Panc1 (cell line): Measurements from ENCODE around the gene LIMCH1.

Experiments used
- POLR2AphosphoS5 ChIP-seq: IDR thresholded peaks from 2 replicates; pipeline ENCODE4 v1.6.1; 2012; ENCODE audit warnings: mild to moderate bottlenecking, low read depth, low read length, moderate library complexity
- SIN3A ChIP-seq: IDR thresholded peaks from 2 replicates; pipeline ENCODE4 v1.6.1; 2012; ENCODE audit warnings: low read depth, mild to moderate bottlenecking, low read length, moderate library complexity, borderline replicate concordance; ENCODE audit not compliant: insufficient read depth
- TF ChIP-seq, protein P1 (sequence below): fragments of 450-650 bp; IDR thresholded peaks from 2 replicates; pipeline ENCODE4 v1.5.1; 2017; ENCODE audit warnings: mild to moderate bottlenecking

DNA sequence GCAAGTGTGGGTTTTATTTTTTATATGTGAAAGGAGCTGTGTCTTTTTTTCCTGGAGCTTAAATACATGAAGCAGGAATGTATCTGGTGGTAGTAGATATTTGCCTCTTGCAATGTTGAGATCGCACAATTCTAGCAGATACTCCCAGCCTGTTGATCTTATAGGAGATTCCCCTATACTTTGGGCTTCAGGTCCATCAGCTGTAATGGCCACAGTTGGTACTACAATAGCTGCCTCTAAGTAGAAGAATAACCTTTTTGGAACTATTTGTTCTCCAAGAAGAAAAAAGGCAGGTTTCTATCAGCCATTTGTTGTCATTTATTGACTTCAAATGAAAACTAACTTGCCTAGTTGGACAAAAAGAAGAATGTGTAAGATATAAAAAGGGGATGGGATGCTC, 37.7 kb downstream of the LIMCH1 start:
- no peak for TF ChIP-seq POLR2AphosphoS5
- TF ChIP-seq SIN3A = no peak
- TF ChIP-seq, protein P1, sequence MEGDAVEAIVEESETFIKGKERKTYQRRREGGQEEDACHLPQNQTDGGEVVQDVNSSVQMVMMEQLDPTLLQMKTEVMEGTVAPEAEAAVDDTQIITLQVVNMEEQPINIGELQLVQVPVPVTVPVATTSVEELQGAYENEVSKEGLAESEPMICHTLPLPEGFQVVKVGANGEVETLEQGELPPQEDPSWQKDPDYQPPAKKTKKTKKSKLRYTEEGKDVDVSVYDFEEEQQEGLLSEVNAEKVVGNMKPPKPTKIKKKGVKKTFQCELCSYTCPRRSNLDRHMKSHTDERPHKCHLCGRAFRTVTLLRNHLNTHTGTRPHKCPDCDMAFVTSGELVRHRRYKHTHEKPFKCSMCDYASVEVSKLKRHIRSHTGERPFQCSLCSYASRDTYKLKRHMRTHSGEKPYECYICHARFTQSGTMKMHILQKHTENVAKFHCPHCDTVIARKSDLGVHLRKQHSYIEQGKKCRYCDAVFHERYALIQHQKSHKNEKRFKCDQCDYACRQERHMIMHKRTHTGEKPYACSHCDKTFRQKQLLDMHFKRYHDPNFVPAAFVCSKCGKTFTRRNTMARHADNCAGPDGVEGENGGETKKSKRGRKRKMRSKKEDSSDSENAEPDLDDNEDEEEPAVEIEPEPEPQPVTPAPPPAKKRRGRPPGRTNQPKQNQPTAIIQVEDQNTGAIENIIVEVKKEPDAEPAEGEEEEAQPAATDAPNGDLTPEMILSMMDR = no peak
